Measurements from ENCODE around the gene ITSN2. TPM values are rescaled to one million over a fixed set of nuclear protein-coding genes. Genes with fewer than 3 reads are reported as not detected.

The ITSN2 gene
- total and polyA plus RNA-seq, 4 donors, result 34.3 to 77.2 (median 54.5) TPM

- Histone ChIP-seq H3K36me3 (ENCODE audit: control insufficient read depth in 4 of 4, insufficient read depth in 4 of 4, low read length in 4 of 4) (peaks cover 0 to 10% (median 7%) of the 10 kb centered on the region in 4 donors), H3K27ac (ENCODE audit: low read depth in 1 of 2, low read length in 1 of 2) (no peak overlapping the region), H3K4me3 (no peak overlapping the region), H3K9ac (ENCODE audit: insufficient read depth in 1 of 2, low read length in 2 of 2) (no peak overlapping the region), H3K4me1 (ENCODE audit: control insufficient read depth in 5 of 5, insufficient read depth in 5 of 5, low read length in 5 of 5) (peaks cover 0 to 11% (median 0%) of the 10 kb centered on the region in 5 donors), H3K27me3 (ENCODE audit: control insufficient read depth in 3 of 3, insufficient read depth in 3 of 3, low read length in 2 of 3) (no peaks in the 10 kb centered on the region), H3K9me3 (ENCODE audit: control insufficient read depth in 4 of 4, insufficient read depth in 3 of 4, low read length in 3 of 4) (no peaks in the 10 kb centered on the region)
- ATAC-seq (ENCODE audit: insufficient read depth, low FRiP score) (no peak), DNase-seq (no peak)
- no peak for TF ChIP-seq CTCF (IDR thresholded peaks at IDR 0.05; ENCODE audit: control extremely low read depth, extremely low read depth)
- 88 to 93% methylated on average over 5 of the region's 5 CpGs for WGBS, 2 donors
These were observed 46.3 kb downstream of the ITSN2 start for GRCh38 chr2:24313744-24314632.

GRCh38 chr2:24307961-24308360 is 52.4 kb downstream of the ITSN2 start:
- no peak for ATAC-seq (ENCODE audit: insufficient read depth, low FRiP score)
- 93 to 95% methylated on average over 2 of the region's 2 CpGs for WGBS, 2 donors

DNA sequence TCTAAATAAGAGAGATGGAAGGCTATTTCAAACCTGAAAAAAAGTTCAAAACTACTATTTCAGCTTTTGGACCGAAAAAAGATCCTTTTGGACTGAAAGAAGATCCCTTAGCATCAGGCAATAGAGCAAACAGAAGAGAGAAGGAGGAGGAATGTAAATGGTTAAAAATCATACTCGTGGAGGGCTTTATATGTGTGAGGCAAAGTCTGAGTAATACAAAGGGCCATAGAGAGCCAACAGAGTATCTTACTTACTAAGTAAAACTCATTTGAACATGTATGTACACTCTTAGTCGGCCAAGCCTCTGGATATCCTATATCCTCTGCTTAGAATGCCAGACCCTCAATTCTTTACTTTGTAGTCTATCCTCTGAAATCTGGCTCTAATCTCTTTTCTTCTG is 55.7 kb downstream of the ITSN2 start:
- Histone ChIP-seq H3K27me3 (ENCODE audit: control insufficient read depth in 3 of 3, insufficient read depth in 3 of 3, low read length in 2 of 3) (no peaks in the 10 kb centered on the region), H3K36me3 (ENCODE audit: control insufficient read depth in 4 of 4, insufficient read depth in 4 of 4, low read length in 4 of 4) (peaks cover 14 to 38% (median 17%) of the 10 kb centered on the region in 4 donors), H3K9me3 (ENCODE audit: control insufficient read depth in 4 of 4, insufficient read depth in 3 of 4, low read length in 3 of 4) (no peaks in the 10 kb centered on the region), H3K27ac (ENCODE audit: low read depth in 1 of 2, low read length in 1 of 2) (peak overlapping the region in 1 of 2 donors; percentile 79), H3K4me3 (no peak overlapping the region), H3K9ac (ENCODE audit: insufficient read depth in 1 of 2, low read length in 2 of 2) (no peak overlapping the region), H3K4me1 (ENCODE audit: control insufficient read depth in 5 of 5, insufficient read depth in 5 of 5, low read length in 5 of 5) (peaks cover 0 to 15% (median 4%) of the 10 kb centered on the region in 5 donors)
- ATAC-seq (ENCODE audit: insufficient read depth, low FRiP score) (no peak), DNase-seq (peak in 2 of 3 donors; percentile 15 to 41)
- no peak for TF ChIP-seq CTCF (IDR thresholded peaks at IDR 0.05; ENCODE audit: control extremely low read depth, extremely low read depth)
- 66 to 72% methylated on average over 3 of the region's 3 CpGs for WGBS, 2 donors

More at GRCh38 chr2:24307961-24308360, 52.4 kb downstream of the ITSN2 start:
- Histone ChIP-seq H3K4me1 (ENCODE audit: control insufficient read depth in 5 of 5, insufficient read depth in 5 of 5, low read length in 5 of 5) (peaks cover 0 to 15% (median 4%) of the 10 kb centered on the region in 5 donors), H3K27ac (ENCODE audit: low read depth in 1 of 2, low read length in 1 of 2) (no peak overlapping the region), H3K4me3 (no peak overlapping the region), H3K9me3 (ENCODE audit: control insufficient read depth in 4 of 4, insufficient read depth in 3 of 4, low read length in 3 of 4) (no peaks in the 10 kb centered on the region), H3K9ac (ENCODE audit: insufficient read depth in 1 of 2, low read length in 2 of 2) (no peak overlapping the region), H3K36me3 (ENCODE audit: control insufficient read depth in 4 of 4, insufficient read depth in 4 of 4, low read length in 4 of 4) (peaks cover 10 to 29% (median 15%) of the 10 kb centered on the region in 4 donors), H3K27me3 (ENCODE audit: control insufficient read depth in 3 of 3, insufficient read depth in 3 of 3, low read length in 2 of 3) (no peaks in the 10 kb centered on the region)
- no peak for TF ChIP-seq CTCF (IDR thresholded peaks at IDR 0.05; ENCODE audit: control extremely low read depth, extremely low read depth)
- no peak for DNase-seq
